Neural progenitor cell (in vitro differentiated cells): Measurements from ENCODE around the gene PLCG2. TPM values are rescaled to one million over a fixed set of nuclear protein-coding genes. Genes with fewer than 3 reads are reported as not detected.
A peak's percentile ranks its signal among the peaks of the same experiment; 100 is the strongest.

Source experiments
- DNase-seq: peaks from one replicate; pipeline ENCODE4 v3.0.0-alpha.2; 2016; ENCODE audit warnings: low spot score
- H2AFZ ChIP-seq: fragments of 200-600 bp; sonication (generic); replicated peaks from 2 replicates; pipeline ENCODE4 v1.6.1; 2016; ENCODE audit warnings: antibody characterized with exemption
- H3F3A ChIP-seq: fragments of 200-600 bp; sonication (generic); 2 replicates; pipeline ENCODE4 v1.6.1; 2016; ENCODE audit warnings: antibody characterized with exemption, low read depth
- H3K27ac ChIP-seq: fragments of 200-600 bp; sonication (generic); 2 replicates; pipeline ENCODE4 v1.5.1; 2016; ENCODE audit warnings: mild to moderate bottlenecking
- H3K27me3 ChIP-seq: fragments of 200-600 bp; sonication (generic); 2 replicates; pipeline ENCODE4 v1.6.1; 2016; ENCODE audit warnings: mild to moderate bottlenecking, moderate library complexity
- H3K36me3 ChIP-seq: fragments of 200-600 bp; sonication (generic); 2 replicates; pipeline ENCODE4 v1.5.1; 2016
- H3K4me1 ChIP-seq: fragments of 200-600 bp; sonication (generic); 2 replicates; pipeline ENCODE4 v1.6.1; 2016; ENCODE audit warnings: mixed run types
- H3K4me2 ChIP-seq: fragments of 200-600 bp; sonication (generic); 2 replicates; pipeline ENCODE4 v1.6.1; 2016
- H3K4me3 ChIP-seq: fragments of 200-600 bp; sonication (generic); 2 replicates; pipeline ENCODE4 v1.5.1; 2016
- H3K79me2 ChIP-seq: fragments of 200-600 bp; sonication (generic); 2 replicates; pipeline ENCODE4 v1.6.1; 2016; ENCODE audit warnings: low read depth
- H3K9ac ChIP-seq: fragments of 200-600 bp; sonication (generic); 2 replicates; pipeline ENCODE4 v1.6.1; 2016
- H3K9me3 ChIP-seq: fragments of 200-600 bp; sonication (generic); 2 replicates; pipeline ENCODE4 v1.5.1; 2016; ENCODE audit warnings: low read depth
- H4K20me1 ChIP-seq: fragments of 200-600 bp; sonication (generic); 2 replicates; pipeline ENCODE4 v1.6.1; 2016; ENCODE audit warnings: low read depth
- H3K27ac Mint-ChIP-seq: 3 replicates; pipeline ENCODE4 v1.8.0; 2021; ENCODE audit warnings: mixed read lengths
- H3K27me3 Mint-ChIP-seq: 2 replicates; pipeline ENCODE4 v1.8.0; 2022; ENCODE audit warnings: low read depth, mild to moderate bottlenecking, inconsistent platforms, moderate library complexity, mixed read lengths; ENCODE audit not compliant: insufficient read depth
- H3K36me3 Mint-ChIP-seq: 3 replicates; pipeline ENCODE4 v1.8.0; 2021; ENCODE audit warnings: mixed read lengths
- H3K4me1 Mint-ChIP-seq: 3 replicates; pipeline ENCODE4 v1.8.0; 2021; ENCODE audit warnings: mixed read lengths
- H3K4me3 Mint-ChIP-seq: 3 replicates; pipeline ENCODE4 v1.8.0; 2021; ENCODE audit warnings: mild to moderate bottlenecking, moderate library complexity, mixed read lengths
- H3K9me3 Mint-ChIP-seq: 3 replicates; pipeline ENCODE4 v1.8.0; 2020; ENCODE audit warnings: mixed read lengths
- CTCF ChIP-seq: fragments of 200-600 bp; sonication (generic); IDR thresholded peaks from 2 replicates; pipeline ENCODE4 v1.5.1; 2017; ENCODE audit warnings: antibody characterized with exemption, mild to moderate bottlenecking
- EZH2 ChIP-seq: fragments of 200-600 bp; sonication (generic); IDR thresholded peaks from 2 replicates; pipeline ENCODE4 v1.6.1; 2017; ENCODE audit warnings: antibody characterized with exemption, mild to moderate bottlenecking, moderate library complexity
- EZH2phosphoT487 ChIP-seq: fragments of 200-600 bp; sonication (generic); IDR thresholded peaks from 2 replicates; pipeline ENCODE4 v1.6.1; 2017; ENCODE audit warnings: antibody characterized with exemption
- total RNA-seq: library from RNA; depleted of rRNA; stranded (reverse); fragments of >200 nt; gene quantifications from 2 replicates; pipeline ENCODE4 v1.2.3, GENCODE V29; 2015; ENCODE audit warnings: low replicate concordance

Gene PLCG2
- total RNA-seq, 1 donor from 2014 or later: 5.0 TPM

- Histone ChIP-seq H3K27me3 (no peaks in the 10 kb centered on the region), H3F3A (peaks cover 4% of the 10 kb centered on the region), H3K4me1 (peaks cover 16% of the 10 kb centered on the region), H3K27ac (no peak overlapping the region), H2AFZ (peak overlapping the region; percentile 69), H4K20me1 (no peaks in the 10 kb centered on the region), H3K79me2 (no peaks in the 10 kb centered on the region), H3K9me3 (no peaks in the 10 kb centered on the region), H3K4me3 (no peak overlapping the region), H3K9ac (no peak overlapping the region), H3K4me2 (no peak overlapping the region), H3K36me3 (no peaks in the 10 kb centered on the region)
- H3K36me3 Mint-ChIP-seq: no peaks in the 10 kb centered on the region
- H3K4me3 Mint-ChIP-seq: no peak overlapping the region
- DNase-seq: no peak
- peaks cover 3% of the 10 kb centered on the region for H3K9me3 Mint-ChIP-seq
- peaks cover 6% of the 10 kb centered on the region for H3K27me3 Mint-ChIP-seq
- TF ChIP-seq CTCF (no peak), EZH2phosphoT487 (no peak), EZH2 (no peak)
- no peak overlapping the region for H3K27ac Mint-ChIP-seq
- peaks cover 28% of the 10 kb centered on the region for H3K4me1 Mint-ChIP-seq
These were observed 44.0 kb downstream of the PLCG2 start for GRCh38 chr16:81823111-81823510.

GRCh38 chr16:81823734-81824133 is 44.6 kb downstream of the PLCG2 start:
- Histone ChIP-seq H3K27me3 (no peaks in the 10 kb centered on the region), H3K79me2 (no peaks in the 10 kb centered on the region), H3K9me3 (no peaks in the 10 kb centered on the region), H4K20me1 (no peaks in the 10 kb centered on the region), H3K27ac (no peak overlapping the region), H3F3A (peaks cover 4% of the 10 kb centered on the region), H3K4me3 (no peak overlapping the region), H2AFZ (no peak overlapping the region), H3K36me3 (no peaks in the 10 kb centered on the region), H3K9ac (no peak overlapping the region), H3K4me2 (no peak overlapping the region), H3K4me1 (peaks cover 16% of the 10 kb centered on the region)
- Mint-ChIP-seq H3K27me3 (peaks cover 6% of the 10 kb centered on the region), H3K27ac (no peak overlapping the region), H3K4me1 (peaks cover 23% of the 10 kb centered on the region), H3K36me3 (no peaks in the 10 kb centered on the region), H3K4me3 (no peak overlapping the region), H3K9me3 (peaks cover 3% of the 10 kb centered on the region)
- TF ChIP-seq EZH2 (no peak), EZH2phosphoT487 (no peak), CTCF (no peak)
- no peak for DNase-seq

GRCh38 chr16:81826523-81826922 is 47.4 kb downstream of the PLCG2 start:
- Histone ChIP-seq H3K4me2 (no peak overlapping the region), H3K9me3 (no peaks in the 10 kb centered on the region), H3K4me3 (no peak overlapping the region), H4K20me1 (no peaks in the 10 kb centered on the region), H3K9ac (no peak overlapping the region), H3F3A (peaks cover 4% of the 10 kb centered on the region), H3K79me2 (no peaks in the 10 kb centered on the region), H3K27me3 (no peaks in the 10 kb centered on the region), H2AFZ (no peak overlapping the region), H3K4me1 (peaks cover 11% of the 10 kb centered on the region), H3K36me3 (no peaks in the 10 kb centered on the region), H3K27ac (no peak overlapping the region)
- H3K4me1 Mint-ChIP-seq: peaks cover 13% of the 10 kb centered on the region
- peaks cover 6% of the 10 kb centered on the region for H3K27me3 Mint-ChIP-seq
- no peak overlapping the region for H3K4me3 Mint-ChIP-seq
- no peak for DNase-seq
- H3K36me3 Mint-ChIP-seq: no peaks in the 10 kb centered on the region
- TF ChIP-seq CTCF (no peak), EZH2 (no peak), EZH2phosphoT487 (no peak)
- H3K9me3 Mint-ChIP-seq: peaks cover 3% of the 10 kb centered on the region
- H3K27ac Mint-ChIP-seq: no peak overlapping the region
